Neural crest cell (in vitro differentiated cells): Measurements from ENCODE around the gene SLC38A10. TPM values are rescaled to one million over a fixed set of nuclear protein-coding genes. Genes with fewer than 3 reads are reported as not detected.

Source experiments
- DNase-seq: peaks from one replicate; pipeline ENCODE4 v3.0.0; 2021; ENCODE audit warnings: low read depth, mixed read lengths, low spot score
- H3K27ac Mint-ChIP-seq: one replicate; pipeline ENCODE4 v1.8.0; 2021; ENCODE audit warnings: mild to moderate bottlenecking, mixed read lengths; ENCODE audit not compliant: unreplicated experiment
- H3K27me3 Mint-ChIP-seq: 2 replicates; pipeline ENCODE4 v1.8.0; 2021; ENCODE audit warnings: low read depth, mild to moderate bottlenecking, mixed read lengths
- H3K36me3 Mint-ChIP-seq: 2 replicates; pipeline ENCODE4 v1.8.0; 2021; ENCODE audit warnings: low read depth, mild to moderate bottlenecking, mixed read lengths
- H3K4me1 Mint-ChIP-seq: 2 replicates; pipeline ENCODE4 v1.8.0; 2021; ENCODE audit warnings: mixed read lengths
- H3K4me3 Mint-ChIP-seq: one replicate; pipeline ENCODE4 v1.8.0; 2021; ENCODE audit warnings: mild to moderate bottlenecking, mixed read lengths
- H3K9me3 Mint-ChIP-seq: 2 replicates; pipeline ENCODE4 v1.8.0; 2021; ENCODE audit warnings: mixed read lengths
- CTCF ChIP-seq: fragments of 200-600 bp; sonication (generic); conservative IDR thresholded peaks from 2 replicates; pipeline ENCODE4 v1.5.0; 2021; ENCODE audit warnings: antibody characterized with exemption, mild to moderate bottlenecking
- total RNA-seq: library from RNA; stranded (reverse); gene quantifications from 2 replicates; pipeline ENCODE4 v1.2.1, GENCODE V29; 2021

SLC38A10 gene
- total RNA-seq, 1 donor from 2014 or later = 63.3 TPM

DNA sequence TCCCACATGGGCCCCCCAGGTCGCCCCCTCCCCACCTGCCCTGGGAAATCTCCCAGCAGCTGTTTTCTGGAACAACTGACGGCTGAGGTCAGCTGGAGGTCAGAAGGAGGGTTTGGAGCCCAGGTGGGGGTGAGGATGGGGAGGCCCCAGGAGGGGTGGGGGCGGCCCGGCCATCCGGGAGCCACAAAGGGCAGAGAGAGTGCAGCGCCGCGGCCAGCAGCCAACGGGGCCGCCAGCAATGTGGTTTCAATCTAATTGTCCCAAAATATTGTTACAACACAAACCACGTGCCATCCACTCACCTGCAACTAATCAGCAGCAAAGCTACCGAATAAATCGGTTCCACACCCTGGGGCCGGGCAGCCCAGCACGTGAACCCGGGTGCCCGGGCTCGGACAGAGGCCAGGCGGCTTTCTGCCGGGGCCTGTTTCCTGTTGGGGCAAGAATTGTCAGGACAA, 28.3 kb upstream of the SLC38A10 start:
- peak overlapping the region; percentile 35 for H3K27ac Mint-ChIP-seq
- no peaks in the 10 kb centered on the region for H3K27me3 Mint-ChIP-seq
- H3K9me3 Mint-ChIP-seq = no peaks in the 10 kb centered on the region
- H3K4me3 Mint-ChIP-seq = no peak overlapping the region
- peaks cover 5% of the 10 kb centered on the region for H3K4me1 Mint-ChIP-seq
- no peak for TF ChIP-seq CTCF
- DNase-seq = no peak
- no peaks in the 10 kb centered on the region for H3K36me3 Mint-ChIP-seq

GRCh38 chr17:81323083-81323369, 27.9 kb upstream of the SLC38A10 start:
- no peak overlapping the region for H3K4me3 Mint-ChIP-seq
- no peak for TF ChIP-seq CTCF
- H3K9me3 Mint-ChIP-seq = no peaks in the 10 kb centered on the region
- H3K4me1 Mint-ChIP-seq = peaks cover 10% of the 10 kb centered on the region
- peak overlapping the region; percentile 35 for H3K27ac Mint-ChIP-seq
- no peak for DNase-seq
- H3K27me3 Mint-ChIP-seq = no peaks in the 10 kb centered on the region
- H3K36me3 Mint-ChIP-seq = no peaks in the 10 kb centered on the region

DNA sequence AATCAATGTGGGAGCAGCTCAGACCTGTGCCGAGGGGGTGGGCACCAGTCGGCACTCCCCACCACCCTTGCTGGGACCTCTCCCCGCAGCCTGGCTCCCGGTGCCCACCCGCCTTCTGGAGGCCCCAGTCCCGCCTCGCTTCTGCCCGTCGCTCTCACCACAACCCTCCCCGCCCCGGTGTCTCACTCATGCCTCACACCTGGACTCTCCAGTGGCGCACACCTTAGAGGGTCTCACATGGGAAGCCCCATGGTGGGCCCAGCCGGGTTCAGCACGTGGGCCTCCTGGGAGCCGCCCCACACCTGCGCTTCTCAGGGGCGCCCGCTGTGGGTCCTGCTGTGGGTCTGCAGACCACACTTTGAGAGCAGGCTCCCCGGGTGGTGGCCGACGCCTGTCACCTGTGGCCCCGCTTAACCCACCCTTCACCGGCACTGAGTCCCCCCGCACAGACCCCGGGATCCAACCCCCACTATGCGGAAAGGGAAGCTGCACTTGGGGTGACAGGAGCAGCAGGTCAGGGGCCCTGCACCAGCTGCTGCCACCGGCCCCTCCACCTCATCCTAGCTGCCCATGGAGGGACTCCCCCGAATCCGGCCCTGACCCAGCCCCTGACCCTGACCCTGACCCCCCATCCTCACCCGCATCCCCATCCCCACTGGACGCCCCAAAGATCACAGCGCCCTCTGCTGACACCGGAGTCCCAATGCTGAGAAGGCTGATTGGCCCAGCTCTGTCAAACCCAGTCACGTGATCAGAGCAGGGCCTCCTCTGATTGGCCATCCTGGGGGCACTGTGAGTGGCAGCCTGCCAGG, 27.4 kb upstream of the SLC38A10 start:
- H3K27ac Mint-ChIP-seq = no peak overlapping the region
- TF ChIP-seq CTCF = no peak
- H3K36me3 Mint-ChIP-seq = no peaks in the 10 kb centered on the region
- no peaks in the 10 kb centered on the region for H3K9me3 Mint-ChIP-seq
- no peaks in the 10 kb centered on the region for H3K27me3 Mint-ChIP-seq
- H3K4me3 Mint-ChIP-seq = no peak overlapping the region
- DNase-seq = no peak
- peaks cover 14% of the 10 kb centered on the region for H3K4me1 Mint-ChIP-seq

DNA sequence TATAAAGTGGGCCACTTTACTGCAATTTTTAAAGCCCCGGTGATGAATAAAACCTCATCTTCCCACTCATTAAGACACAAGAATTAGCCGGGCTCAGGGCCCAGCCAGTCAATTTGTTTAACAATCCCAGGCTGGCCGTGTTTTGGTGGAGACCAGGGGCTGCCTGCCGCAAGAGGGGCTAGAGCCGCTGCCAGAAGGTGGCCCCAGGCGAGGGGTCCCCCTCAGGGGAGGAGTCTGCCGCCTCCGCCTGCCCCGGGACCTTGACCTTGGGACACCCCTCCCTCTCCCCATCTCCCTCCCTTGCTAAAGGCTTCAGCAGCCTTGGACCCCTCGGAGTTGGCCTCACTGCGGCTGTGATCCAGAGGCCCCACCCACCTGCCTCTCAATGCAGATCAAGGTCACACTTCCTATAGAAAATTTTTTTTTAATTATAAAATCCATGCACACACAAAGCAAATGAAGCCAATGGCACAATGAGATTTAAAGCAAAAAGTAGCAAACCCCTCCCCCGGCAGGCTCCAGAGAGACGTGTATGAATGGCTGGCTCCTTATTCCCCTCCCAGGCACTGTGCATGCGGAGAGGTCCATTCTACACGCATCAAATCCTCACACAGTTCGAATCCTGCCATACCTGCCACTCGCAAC, 23.0 kb upstream of the SLC38A10 start:
- H3K27me3 Mint-ChIP-seq = no peaks in the 10 kb centered on the region
- DNase-seq = no peak
- TF ChIP-seq CTCF = no peak
- peak overlapping the region; percentile 35 for H3K4me3 Mint-ChIP-seq
- no peaks in the 10 kb centered on the region for H3K9me3 Mint-ChIP-seq
- H3K27ac Mint-ChIP-seq = no peak overlapping the region
- no peaks in the 10 kb centered on the region for H3K36me3 Mint-ChIP-seq
- H3K4me1 Mint-ChIP-seq = peaks cover 19% of the 10 kb centered on the region

DNA sequence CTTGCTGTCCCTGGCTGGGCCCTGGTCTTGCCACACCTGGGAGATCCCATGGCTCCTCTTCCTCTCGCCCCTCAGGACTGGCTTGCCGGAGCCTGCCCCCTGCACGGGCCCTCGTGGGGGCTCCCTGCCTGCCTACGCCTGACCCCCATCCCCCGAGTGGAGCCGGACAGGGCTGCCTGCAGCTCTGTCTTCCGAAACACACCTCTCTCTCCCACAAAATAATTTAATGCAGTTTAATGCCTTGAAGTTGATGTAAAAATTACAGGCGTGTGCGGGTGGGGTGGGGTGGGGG, 22.4 kb upstream of the SLC38A10 start:
- DNase-seq = no peak
- Mint-ChIP-seq H3K27ac (no peak overlapping the region), H3K9me3 (no peaks in the 10 kb centered on the region), H3K4me1 (peaks cover 19% of the 10 kb centered on the region), H3K4me3 (no peak overlapping the region), H3K36me3 (no peaks in the 10 kb centered on the region), H3K27me3 (no peaks in the 10 kb centered on the region)
- no peak for TF ChIP-seq CTCF
